ENCODE measurements around the gene CRHR1.

- TF ChIP-seq CTCF (IDR thresholded peaks at IDR 0.05), result no peak
- no peak for TF ChIP-seq POLR2A (IDR thresholded peaks at IDR 0.05)
- no peak for TF ChIP-seq EP300 (IDR thresholded peaks at IDR 0.05)
These were observed 41.9 kb upstream of the CRHR1 start for GRCh38 chr17:45742251-45742650.
